Esophagus squamous epithelium (tissue), 5 donors: ENCODE measurements around the gene RMND1. TPM values are rescaled to one million over a fixed set of nuclear protein-coding genes. Genes with fewer than 3 reads are reported as not detected.

Source experiments
- DNase-seq: peaks from one replicate; lab custom pipeline; 2025; lab: John Stamatoyannopoulos, UW
- H3K27ac ChIP-seq, 4 donors: fragments of 200-600 bp; sonication (generic); one replicate each; pipeline ENCODE4 v1.5.1; 2016 to 2019; ENCODE audit warnings: mild to moderate bottlenecking in 1 of 4
- H3K27me3 ChIP-seq, 4 donors: fragments of 200-600 bp; sonication (generic); 1 replicate in 3 of 4; 2 replicates in 1 of 4; pipeline versions ENCODE4 v1.5.1 to v1.6.0; 2017 to 2021; ENCODE audit warnings: antibody characterized with exemption in 1 of 4
- H3K36me3 ChIP-seq, 3 donors: fragments of 200-600 bp; sonication (generic); one replicate each; pipeline ENCODE4 v1.5.1; 2016 to 2019
- H3K4me1 ChIP-seq, 3 donors: fragments of 200-600 bp; sonication (generic); one replicate each; pipeline ENCODE4 v1.5.1; 2017 to 2019
- H3K4me3 ChIP-seq, 4 donors: fragments of 200-600 bp; sonication (generic); 1 replicate in 3 of 4; 2 replicates in 1 of 4; pipeline ENCODE4 v1.5.1; 2016 to 2019; ENCODE audit warnings: mild to moderate bottlenecking in 2 of 4, moderate library complexity in 1 of 4
- H3K9me3 ChIP-seq, 3 donors: fragments of 200-600 bp; sonication (generic); one replicate each; pipeline ENCODE4 v1.5.1; 2016 to 2019
- POLR2A ChIP-seq, 4 donors: fragments of 450-650 bp; IDR thresholded peaks; one replicate each; pipeline ENCODE4 v1.6.1; 2017; ENCODE audit warnings: antibody characterized with exemption in 4 of 4, mild to moderate bottlenecking in 4 of 4, moderate library complexity in 3 of 4
- whole genome bisulfite sequencing, 2 donors: methylation state at CpG; one replicate each; pipeline ENCODE4 v1.1.5; 2018; 5-methylcytosine and 5-hydroxymethylcytosine counted together
- intact Hi-C: fragments of 100-400 bp; cut with DNase I; formaldehyde crosslinking; loops from one replicate; pipeline ENCODE4 v1.15.0; 2022
- total RNA-seq, 4 donors: library from RNA; depleted of rRNA; stranded (reverse); fragments of >200 nt; gene quantifications; one replicate each; pipeline ENCODE4 v1.1.0, GENCODE V29; 2016
- TF ChIP-seq, protein P1 (sequence below), 6 experiments: fragments of 450-650 bp in 4 of 6; fragments of 200-600 bp in 2 of 6; sonication (generic) in 2 of 6; IDR thresholded peaks; one replicate each; pipeline ENCODE4 v1.5.1; 2016 to 2019; ENCODE audit warnings: antibody characterized with exemption in 6 of 6, mild to moderate bottlenecking in 4 of 6, moderate library complexity in 4 of 6
- donor health status: DM: yes; HTN: yes; CAD: no.

Gene RMND1
- total RNA-seq, 4 donors from 2014 or later = 4.6 to 25.9 (median 15.3) TPM

DNA sequence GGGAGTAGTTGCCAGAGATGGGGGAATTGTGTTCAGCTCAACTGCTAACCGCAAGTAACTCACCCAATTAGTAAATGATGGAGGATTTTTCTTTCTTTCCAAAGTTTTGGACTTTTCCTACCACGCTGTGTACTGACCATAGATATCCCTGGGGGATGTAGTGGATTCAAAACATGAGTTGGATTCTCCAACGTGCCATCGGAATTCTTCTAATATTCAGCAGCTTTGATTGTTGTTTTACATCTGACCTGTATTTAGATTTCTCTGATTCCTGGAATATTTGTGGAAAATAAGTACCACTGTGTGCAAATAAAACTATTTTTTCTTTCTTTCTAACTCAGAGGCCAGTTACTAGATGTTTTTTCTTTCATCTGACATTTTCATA, 43.0 kb upstream of the RMND1 start:
- TF ChIP-seq, protein P1, sequence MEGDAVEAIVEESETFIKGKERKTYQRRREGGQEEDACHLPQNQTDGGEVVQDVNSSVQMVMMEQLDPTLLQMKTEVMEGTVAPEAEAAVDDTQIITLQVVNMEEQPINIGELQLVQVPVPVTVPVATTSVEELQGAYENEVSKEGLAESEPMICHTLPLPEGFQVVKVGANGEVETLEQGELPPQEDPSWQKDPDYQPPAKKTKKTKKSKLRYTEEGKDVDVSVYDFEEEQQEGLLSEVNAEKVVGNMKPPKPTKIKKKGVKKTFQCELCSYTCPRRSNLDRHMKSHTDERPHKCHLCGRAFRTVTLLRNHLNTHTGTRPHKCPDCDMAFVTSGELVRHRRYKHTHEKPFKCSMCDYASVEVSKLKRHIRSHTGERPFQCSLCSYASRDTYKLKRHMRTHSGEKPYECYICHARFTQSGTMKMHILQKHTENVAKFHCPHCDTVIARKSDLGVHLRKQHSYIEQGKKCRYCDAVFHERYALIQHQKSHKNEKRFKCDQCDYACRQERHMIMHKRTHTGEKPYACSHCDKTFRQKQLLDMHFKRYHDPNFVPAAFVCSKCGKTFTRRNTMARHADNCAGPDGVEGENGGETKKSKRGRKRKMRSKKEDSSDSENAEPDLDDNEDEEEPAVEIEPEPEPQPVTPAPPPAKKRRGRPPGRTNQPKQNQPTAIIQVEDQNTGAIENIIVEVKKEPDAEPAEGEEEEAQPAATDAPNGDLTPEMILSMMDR (IDR thresholded peaks at IDR 0.05) = no peak
- no peak for TF ChIP-seq POLR2A (IDR thresholded peaks at IDR 0.05)
- Histone ChIP-seq H3K36me3 (no peaks in the 10 kb centered on the region), H3K27ac (peak overlapping the region in 2 of 4 donors; percentile 74 to 77), H3K27me3 (peaks cover 0 to 45% (median 0%) of the 10 kb centered on the region in 4 donors), H3K9me3 (no peaks in the 10 kb centered on the region), H3K4me1 (peaks cover 3 to 21% (median 4%) of the 10 kb centered on the region in 3 donors), H3K4me3 (peak overlapping the region; percentile 54 to 75 (median 66))
- no peak for DNase-seq
- WGBS, 2 donors = 46 to 49% methylated on average over 4 of the region's 4 CpGs
- intact Hi-C loops = no loop called here

GRCh38 chr6:151494235-151494935, 42.5 kb upstream of the RMND1 start:
- TF ChIP-seq, protein P1 (IDR thresholded peaks at IDR 0.05) = no peak
- TF ChIP-seq POLR2A (IDR thresholded peaks at IDR 0.05) = no peak
- intact Hi-C loops = no loop called here
- no peaks in the 10 kb centered on the region for H3K9me3 ChIP-seq
- H3K27me3 ChIP-seq = peaks cover 0 to 45% (median 0%) of the 10 kb centered on the region in 4 donors
- no peak for DNase-seq
- WGBS, 2 donors = 1% methylated on average over 32 to 36 of the region's 43 CpGs
- H3K36me3 ChIP-seq = no peaks in the 10 kb centered on the region
- peak overlapping the region; percentile 45 to 77 (median 70) for H3K27ac ChIP-seq
- H3K4me3 ChIP-seq = peak overlapping the region; percentile 54 to 75 (median 66)
- H3K4me1 ChIP-seq = peaks cover 3 to 21% (median 4%) of the 10 kb centered on the region in 3 donors

GRCh38 chr6:151493804-151494234, 41.9 kb upstream of the RMND1 start, which contains the start of gene CCDC170:
Gene CCDC170, plus strand, starts transcription at chr6:151494017. Its CDS starts 112 bp downstream, at chr6:151494129.
- peaks cover 0 to 45% (median 0%) of the 10 kb centered on the region in 4 donors for H3K27me3 ChIP-seq
- DNase-seq = no peak
- H3K27ac ChIP-seq = peak within 1 kb of the TSS; percentile 45 to 77 (median 70)
- WGBS, 2 donors = 0% methylated on average over 4 of the region's 58 CpGs; no CpG with 5 or more reads in 1 of the 2 donors
- no peak for TF ChIP-seq POLR2A (IDR thresholded peaks at IDR 0.05)
- intact Hi-C loops = no loop called here
- H3K4me3 ChIP-seq = peak within 1 kb of the TSS; percentile 54 to 75 (median 66)
- H3K9me3 ChIP-seq = no peaks in the 10 kb centered on the region
- H3K36me3 ChIP-seq = no peaks in the 10 kb centered on the region
- peaks cover 3 to 21% (median 4%) of the 10 kb centered on the region in 3 donors for H3K4me1 ChIP-seq

GRCh38 chr6:151493161-151493803, 41.4 kb upstream of the RMND1 start:
- no peaks in the 10 kb centered on the region for H3K9me3 ChIP-seq
- intact Hi-C loops = no loop called here
- no peak for DNase-seq

GRCh38 chr6:151490996-151491395, 39.1 kb upstream of the RMND1 start:
- intact Hi-C loops = no loop called here
- TF ChIP-seq POLR2A (IDR thresholded peaks at IDR 0.05) = no peak
- TF ChIP-seq, protein P1 (IDR thresholded peaks at IDR 0.05) = no peak

More at GRCh38 chr6:151493161-151493803, 41.4 kb upstream of the RMND1 start:
- Histone ChIP-seq H3K27ac (peak overlapping the region in 3 of 4 donors; percentile 45 to 77 (median 74)), H3K36me3 (no peaks in the 10 kb centered on the region), H3K27me3 (peaks cover 0 to 45% (median 0%) of the 10 kb centered on the region in 4 donors), H3K4me1 (peaks cover 3 to 21% (median 4%) of the 10 kb centered on the region in 3 donors), H3K4me3 (peak overlapping the region; percentile 54 to 75 (median 66))
- TF ChIP-seq, protein P1 (IDR thresholded peaks at IDR 0.05) = no peak
- TF ChIP-seq POLR2A (IDR thresholded peaks at IDR 0.05) = no peak
- WGBS, 2 donors = 46 to 52% methylated on average over 12 to 15 of the region's 16 CpGs

More at GRCh38 chr6:151490996-151491395, 39.1 kb upstream of the RMND1 start:
- H3K27ac ChIP-seq = no peak overlapping the region
- peaks cover 0 to 45% (median 0%) of the 10 kb centered on the region in 4 donors for H3K27me3 ChIP-seq
- no peak overlapping the region for H3K4me3 ChIP-seq
- H3K9me3 ChIP-seq = no peaks in the 10 kb centered on the region
- no peaks in the 10 kb centered on the region for H3K36me3 ChIP-seq
- no peak for DNase-seq
- H3K4me1 ChIP-seq = peaks cover 3 to 21% (median 4%) of the 10 kb centered on the region in 3 donors
- WGBS, 2 donors = 77 to 82% methylated on average over 7 of the region's 7 CpGs
